Spleen (tissue), 7 donors: ENCODE results near the gene SLC39A11.

Experiments used
- POLR2A ChIP-seq, 3 donors: fragments of 450-650 bp; IDR thresholded peaks; one replicate each; pipeline ENCODE4 v1.5.1; 2017; ENCODE audit warnings: antibody characterized with exemption in 3 of 3, mild to moderate bottlenecking in 1 of 3
- POLR2AphosphoS5 ChIP-seq, 3 donors: sonication (generic); formaldehyde crosslinking; IDR thresholded peaks; one replicate each; pipeline ENCODE4 v1.5.1; 2017; ENCODE audit warnings: antibody characterized with exemption in 3 of 3
- TF ChIP-seq, protein P1 (sequence below), 11 experiments: fragments of 200-600 bp in 7 of 11; fragments of 450-650 bp in 4 of 11; sonication (generic) in 4 of 11; IDR thresholded peaks in 8 of 11; conservative IDR thresholded peaks in 3 of 11; 1 replicate in 7 of 11; 2 replicates in 4 of 11; pipeline versions ENCODE4 v1.4.0 to v1.8.0; 2016 to 2021; ENCODE audit warnings: antibody characterized with exemption in 11 of 11, inconsistent platforms in 4 of 11, mild to moderate bottlenecking in 1 of 11
- donor health status: DM: no; HTN: no; CAD: no; lungs with moderate emphysema.
- donor health status: DM: no; HTN: no; CAD: no.
- donor health status: DM: no; HTN: no; CAD: no.

DNA sequence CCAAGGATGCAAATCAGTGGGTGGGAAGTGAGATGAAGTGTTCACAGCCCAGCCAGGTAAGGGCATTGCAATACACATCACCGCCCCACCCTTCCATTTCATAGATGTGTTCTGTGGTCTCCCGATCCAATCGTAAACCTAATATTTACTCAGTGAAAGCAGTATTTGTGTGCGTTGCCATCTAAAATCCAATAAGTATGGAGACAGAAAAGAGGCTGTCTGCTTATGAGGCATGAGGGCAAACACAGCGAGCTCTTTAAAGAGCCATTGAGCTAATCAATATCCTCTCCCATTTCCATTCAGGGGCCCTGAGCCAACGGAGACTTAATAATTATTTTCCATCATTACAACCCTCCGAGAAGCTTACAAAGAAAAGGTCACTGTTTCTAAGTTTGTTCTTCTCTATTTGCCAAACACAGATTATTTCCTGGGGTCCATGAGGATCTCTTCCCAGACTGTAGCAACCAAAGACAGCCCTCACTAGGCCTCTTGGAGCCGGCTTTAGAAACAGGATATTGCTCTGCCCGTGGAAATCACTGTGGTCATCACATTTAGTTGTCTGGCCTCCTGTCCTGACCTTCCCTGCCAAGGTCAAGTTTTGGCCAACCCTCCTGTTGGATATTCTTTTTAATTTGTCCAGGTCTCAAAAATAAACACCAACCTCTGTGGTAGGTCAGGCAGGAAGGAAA lies 120.1 kb downstream of the SLC39A11 start:
- TF ChIP-seq, protein P1, sequence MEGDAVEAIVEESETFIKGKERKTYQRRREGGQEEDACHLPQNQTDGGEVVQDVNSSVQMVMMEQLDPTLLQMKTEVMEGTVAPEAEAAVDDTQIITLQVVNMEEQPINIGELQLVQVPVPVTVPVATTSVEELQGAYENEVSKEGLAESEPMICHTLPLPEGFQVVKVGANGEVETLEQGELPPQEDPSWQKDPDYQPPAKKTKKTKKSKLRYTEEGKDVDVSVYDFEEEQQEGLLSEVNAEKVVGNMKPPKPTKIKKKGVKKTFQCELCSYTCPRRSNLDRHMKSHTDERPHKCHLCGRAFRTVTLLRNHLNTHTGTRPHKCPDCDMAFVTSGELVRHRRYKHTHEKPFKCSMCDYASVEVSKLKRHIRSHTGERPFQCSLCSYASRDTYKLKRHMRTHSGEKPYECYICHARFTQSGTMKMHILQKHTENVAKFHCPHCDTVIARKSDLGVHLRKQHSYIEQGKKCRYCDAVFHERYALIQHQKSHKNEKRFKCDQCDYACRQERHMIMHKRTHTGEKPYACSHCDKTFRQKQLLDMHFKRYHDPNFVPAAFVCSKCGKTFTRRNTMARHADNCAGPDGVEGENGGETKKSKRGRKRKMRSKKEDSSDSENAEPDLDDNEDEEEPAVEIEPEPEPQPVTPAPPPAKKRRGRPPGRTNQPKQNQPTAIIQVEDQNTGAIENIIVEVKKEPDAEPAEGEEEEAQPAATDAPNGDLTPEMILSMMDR (IDR thresholded peaks at IDR 0.05 in 8 of 11, conservative IDR thresholded peaks at IDR 0.05 in 3 of 11) = no peak
- TF ChIP-seq POLR2AphosphoS5 (IDR thresholded peaks at IDR 0.05) = no peak
- TF ChIP-seq POLR2A (IDR thresholded peaks at IDR 0.05) = no peak
